SKM-1 treated with dmso at 0.1 percent for 144 hours (cell line): ENCODE measurements around the gene CEP164.
"Not testable (repeated sequence)": the region's sequence is repeated elsewhere in the genome, so short reads cannot be mapped to it uniquely, and the experiment has no call there.

Experiments used
- DNase-seq: peaks from one replicate; lab custom pipeline; 2025; ENCODE audit not compliant: unreplicated experiment; lab: John Stamatoyannopoulos, UW

Gene CEP164

GRCh38 chr11:117392001-117392690 is 64.5 kb downstream of the CEP164 start:
- DNase-seq = no peak

- DNase-seq = no peak
Measured at GRCh38 chr11:117392979-117393378, 65.3 kb downstream of the CEP164 start.

GRCh38 chr11:117394221-117394925 is 66.7 kb downstream of the CEP164 start:
- no peak for DNase-seq

GRCh38 chr11:117395476-117395875 is 67.8 kb downstream of the CEP164 start:
- no peak for DNase-seq

- no peak for DNase-seq
Measured at GRCh38 chr11:117396970-117397369, 69.3 kb downstream of the CEP164 start.

- DNase-seq = not testable (repeated sequence)
Measured at GRCh38 chr11:117398618-117399017, 71.0 kb downstream of the CEP164 start.

GRCh38 chr11:117399100-117399840 is 71.6 kb downstream of the CEP164 start:
- DNase-seq = not testable (repeated sequence)

- DNase-seq = not testable (repeated sequence)
Measured at GRCh38 chr11:117405898-117406297, 78.2 kb downstream of the CEP164 start.

GRCh38 chr11:117407016-117407415 is 79.4 kb downstream of the CEP164 start:
- DNase-seq = no peak

- no peak for DNase-seq
Measured at GRCh38 chr11:117408356-117408755, 80.7 kb downstream of the CEP164 start.

- DNase-seq = no peak
Measured at GRCh38 chr11:117409511-117409910, 81.9 kb downstream of the CEP164 start.

- no peak for DNase-seq
Measured at GRCh38 chr11:117410238-117410637, 82.6 kb downstream of the CEP164 start.

GRCh38 chr11:117410861-117411710 is 83.4 kb downstream of the CEP164 start:
- no peak for DNase-seq

- DNase-seq = no peak
Measured at GRCh38 chr11:117411736-117412135, 84.1 kb downstream of the CEP164 start.

- DNase-seq = no peak
Measured at GRCh38 chr11:117412176-117412575, 84.5 kb downstream of the CEP164 start.

- no peak for DNase-seq
Measured at GRCh38 chr11:117412653-117413275, 85.1 kb downstream of the CEP164 start.

GRCh38 chr11:117413616-117414015 is 86.0 kb downstream of the CEP164 start:
- DNase-seq = no peak

GRCh38 chr11:117414724-117415123 is 87.1 kb downstream of the CEP164 start:
- DNase-seq = no peak

- no peak for DNase-seq
Measured at GRCh38 chr11:117415358-117415896, 87.8 kb downstream of the CEP164 start.

GRCh38 chr11:117417342-117417741 is 89.7 kb downstream of the CEP164 start:
- DNase-seq = no peak
